Measurements from ENCODE around the gene CNTNAP2. TPM values are rescaled to one million over a fixed set of nuclear protein-coding genes. Genes with fewer than 3 reads are reported as not detected.

Gene CNTNAP2
- total and polyA plus RNA-seq, 12 donors, result 0.07 to 0.77 (median 0.24) TPM

GRCh38 chr7:147923841-147924240 lies 1807.2 kb downstream of the CNTNAP2 start:
- Histone ChIP-seq H3K4me1 (no peaks in the 10 kb centered on the region), H3K27me3 (no peaks in the 10 kb centered on the region), H3K9me3 (no peaks in the 10 kb centered on the region), H3K27ac (no peak overlapping the region), H3K36me3 (no peaks in the 10 kb centered on the region), H3K4me3 (no peak overlapping the region)
- intact Hi-C loops (cut with DNase I), result no loop called here
- no peak for TF ChIP-seq CTCF (IDR thresholded peaks at IDR 0.05)
- 93 to 98% methylated on average over 3 of the region's 3 CpGs for WGBS, 2 donors
- no peak for DNase-seq
- ATAC-seq, result no peak

- Histone ChIP-seq H3K9me3 (peaks cover 0 to 12% (median 0%) of the 10 kb centered on the region in 11 donors), H3K27ac (no peak overlapping the region), H3K27me3 (no peaks in the 10 kb centered on the region), H3K4me1 (no peaks in the 10 kb centered on the region), H3K4me3 (no peak overlapping the region), H3K36me3 (no peaks in the 10 kb centered on the region)
- WGBS, 2 donors, result 71 to 76% methylated on average over 4 of the region's 4 CpGs
- DNase-seq (no peak), ATAC-seq (no peak)
- no peak for TF ChIP-seq CTCF (IDR thresholded peaks at IDR 0.05)
- intact Hi-C loops (cut with DNase I), result no loop called here
These were observed 1820.8 kb downstream of the CNTNAP2 start for GRCh38 chr7:147937428-147937827.

GRCh38 chr7:147941381-147941780 lies 1824.8 kb downstream of the CNTNAP2 start:
- TF ChIP-seq CTCF (IDR thresholded peaks at IDR 0.05), result no peak
- intact Hi-C loops (cut with DNase I), result loop anchor here in 1 of 10 donors (2.0 kb wide), 1 partner anchor 41 kb away; no protein-coding TSS in a partner anchor
- no peak overlapping the region for H3K27ac ChIP-seq
- H3K4me1 ChIP-seq, result no peaks in the 10 kb centered on the region
- DNase-seq (no peak), ATAC-seq (no peak)
- peaks cover 0 to 12% (median 0%) of the 10 kb centered on the region in 11 donors for H3K9me3 ChIP-seq
- 56 to 57% methylated on average over 3 of the region's 3 CpGs for WGBS, 2 donors
- H3K36me3 ChIP-seq, result no peaks in the 10 kb centered on the region
- H3K27me3 ChIP-seq, result no peaks in the 10 kb centered on the region
- no peak overlapping the region for H3K4me3 ChIP-seq

GRCh38 chr7:147944321-147944720 lies 1827.7 kb downstream of the CNTNAP2 start:
- intact Hi-C loops (cut with DNase I), result no loop called here
- H3K36me3 ChIP-seq, result no peaks in the 10 kb centered on the region
- no peak overlapping the region for H3K4me3 ChIP-seq
- H3K4me1 ChIP-seq, result no peaks in the 10 kb centered on the region
- 88 to 95% methylated on average over 2 of the region's 2 CpGs for WGBS, 2 donors
- no peak for ATAC-seq
- H3K27me3 ChIP-seq, result peaks cover 0 to 1% (median 0%) of the 10 kb centered on the region in 7 donors
- H3K9me3 ChIP-seq, result peaks cover 0 to 12% (median 0%) of the 10 kb centered on the region in 11 donors
- no peak overlapping the region for H3K27ac ChIP-seq
- no peak for DNase-seq
- TF ChIP-seq CTCF (IDR thresholded peaks at IDR 0.05), result no peak

Data from heart right ventricle (tissue), 16 donors.